ACC112 (cell line): ENCODE measurements around the gene KAT6B.

ENCODE experiments used
- H2AFZ ChIP-seq: fragments of 200-600 bp; sonication (generic); one replicate; pipeline ENCODE4 v1.6.0; 2017; ENCODE audit warnings: antibody characterized with exemption, low read length; ENCODE audit not compliant: unreplicated experiment
- H3K27ac ChIP-seq: fragments of 200-600 bp; sonication (generic); 2 replicates; pipeline ENCODE4 v1.5.1; 2014; ENCODE audit warnings: low read depth, mild to moderate bottlenecking, antibody characterized with exemption, low read length, moderate library complexity
- H3K27me3 ChIP-seq: fragments of 200-600 bp; sonication (generic); 2 replicates; pipeline ENCODE4 v1.6.1; 2014; ENCODE audit warnings: mild to moderate bottlenecking, antibody characterized with exemption, low read length, moderate library complexity, mixed read lengths; ENCODE audit not compliant: insufficient read depth
- H3K36me3 ChIP-seq: fragments of 200-600 bp; sonication (generic); 2 replicates; pipeline ENCODE4 v1.6.1; 2016; ENCODE audit warnings: mild to moderate bottlenecking, antibody characterized with exemption, low read length, moderate library complexity, mixed read lengths; ENCODE audit not compliant: insufficient read depth
- H3K4me1 ChIP-seq: fragments of 200-600 bp; sonication (generic); one replicate; pipeline ENCODE4 v1.6.1; 2016; ENCODE audit warnings: low read length, mixed read lengths; ENCODE audit not compliant: insufficient read depth, unreplicated experiment, control insufficient read depth
- H3K4me3 ChIP-seq: fragments of 200-600 bp; sonication (generic); 2 replicates; pipeline ENCODE4 v1.5.1; 2014; ENCODE audit warnings: mild to moderate bottlenecking, low read depth, low read length
- H3K79me2 ChIP-seq: fragments of 200-600 bp; sonication (generic); one replicate; pipeline ENCODE4 v1.6.0; 2016; ENCODE audit warnings: low read length; ENCODE audit not compliant: control insufficient read depth, unreplicated experiment, insufficient read depth

KAT6B gene

GRCh38 chr10:75023074-75023473 lies 196.7 kb downstream of the KAT6B start:
- Histone ChIP-seq H3K4me3 (no peak overlapping the region), H3K36me3 (0 out of 2 replicates have a peak, but pooled peaks cover 3% of the 10 kb centered on the region), H2AFZ (no peak overlapping the region), H3K79me2 (no peaks in the 10 kb centered on the region), H3K27ac (no peak overlapping the region), H3K4me1 (no peaks in the 10 kb centered on the region), H3K27me3 (no peaks in the 10 kb centered on the region)

GRCh38 chr10:75024971-75025523 lies 198.6 kb downstream of the KAT6B start:
- Histone ChIP-seq H3K27ac (no peak overlapping the region), H3K79me2 (no peaks in the 10 kb centered on the region), H3K4me3 (no peak overlapping the region), H3K27me3 (no peaks in the 10 kb centered on the region), H3K4me1 (no peaks in the 10 kb centered on the region), H2AFZ (no peak overlapping the region), H3K36me3 (0 out of 2 replicates have a peak, but pooled peaks cover 3% of the 10 kb centered on the region)

GRCh38 chr10:75028049-75028448 lies 201.6 kb downstream of the KAT6B start:
- 0 out of 2 replicates have a peak, but pooled peaks cover 3% of the 10 kb centered on the region for H3K36me3 ChIP-seq
- H3K27me3 ChIP-seq: no peaks in the 10 kb centered on the region
- H3K4me1 ChIP-seq: no peaks in the 10 kb centered on the region
- no peaks in the 10 kb centered on the region for H3K79me2 ChIP-seq
- no peak overlapping the region for H2AFZ ChIP-seq
- no peak overlapping the region for H3K4me3 ChIP-seq
- H3K27ac ChIP-seq: no peak overlapping the region

GRCh38 chr10:75028748-75029147 lies 202.3 kb downstream of the KAT6B start:
- H3K27ac ChIP-seq: no peak overlapping the region
- H3K79me2 ChIP-seq: no peaks in the 10 kb centered on the region
- H3K36me3 ChIP-seq: 0 out of 2 replicates have a peak, but pooled peaks cover 3% of the 10 kb centered on the region
- no peaks in the 10 kb centered on the region for H3K4me1 ChIP-seq
- no peak overlapping the region for H3K4me3 ChIP-seq
- H3K27me3 ChIP-seq: no peaks in the 10 kb centered on the region
- H2AFZ ChIP-seq: no peak overlapping the region

- no peaks in the 10 kb centered on the region for H3K27me3 ChIP-seq
- H2AFZ ChIP-seq: no peak overlapping the region
- no peak overlapping the region for H3K4me3 ChIP-seq
- H3K79me2 ChIP-seq: no peaks in the 10 kb centered on the region
- no peak overlapping the region for H3K27ac ChIP-seq
- H3K36me3 ChIP-seq: 0 out of 2 replicates have a peak, but pooled peaks cover 3% of the 10 kb centered on the region
- H3K4me1 ChIP-seq: no peaks in the 10 kb centered on the region
These were observed 203.0 kb downstream of the KAT6B start for GRCh38 chr10:75029420-75029819.

- Histone ChIP-seq H3K36me3 (0 out of 2 replicates have a peak, but pooled peaks cover 3% of the 10 kb centered on the region), H3K27ac (no peak overlapping the region), H2AFZ (no peak overlapping the region), H3K4me1 (no peaks in the 10 kb centered on the region), H3K79me2 (no peaks in the 10 kb centered on the region), H3K27me3 (no peaks in the 10 kb centered on the region), H3K4me3 (no peak overlapping the region)
These were observed 203.5 kb downstream of the KAT6B start for GRCh38 chr10:75029857-75030256.

GRCh38 chr10:75030371-75030770 lies 204.0 kb downstream of the KAT6B start:
- Histone ChIP-seq H2AFZ (no peak overlapping the region), H3K27ac (no peak overlapping the region), H3K79me2 (no peaks in the 10 kb centered on the region), H3K27me3 (no peaks in the 10 kb centered on the region), H3K36me3 (0 out of 2 replicates have a peak, but pooled peaks cover 3% of the 10 kb centered on the region), H3K4me3 (no peak overlapping the region), H3K4me1 (no peaks in the 10 kb centered on the region)

- Histone ChIP-seq H3K36me3 (0 out of 2 replicates have a peak, but pooled peaks cover 3% of the 10 kb centered on the region), H3K27ac (no peak overlapping the region), H3K27me3 (no peaks in the 10 kb centered on the region), H3K4me3 (no peak overlapping the region), H2AFZ (no peak overlapping the region), H3K4me1 (no peaks in the 10 kb centered on the region), H3K79me2 (no peaks in the 10 kb centered on the region)
These were observed 205.7 kb downstream of the KAT6B start for GRCh38 chr10:75032119-75032518.

- no peaks in the 10 kb centered on the region for H3K79me2 ChIP-seq
- H3K27ac ChIP-seq: no peak overlapping the region
- H3K27me3 ChIP-seq: no peaks in the 10 kb centered on the region
- H2AFZ ChIP-seq: no peak overlapping the region
- H3K4me1 ChIP-seq: no peaks in the 10 kb centered on the region
- no peak overlapping the region for H3K4me3 ChIP-seq
- 0 out of 2 replicates have a peak, but pooled peaks cover under 1% of the 10 kb centered on the region for H3K36me3 ChIP-seq
These were observed 206.4 kb downstream of the KAT6B start for GRCh38 chr10:75032813-75033212.

GRCh38 chr10:75033399-75034130 lies 207.2 kb downstream of the KAT6B start:
- no peaks in the 10 kb centered on the region for H3K79me2 ChIP-seq
- no peaks in the 10 kb centered on the region for H3K36me3 ChIP-seq
- H3K4me3 ChIP-seq: no peak overlapping the region
- H3K4me1 ChIP-seq: no peaks in the 10 kb centered on the region
- no peak overlapping the region for H2AFZ ChIP-seq
- no peak overlapping the region for H3K27ac ChIP-seq
- H3K27me3 ChIP-seq: no peaks in the 10 kb centered on the region

GRCh38 chr10:75034131-75034512 lies 207.7 kb downstream of the KAT6B start:
- H3K4me1 ChIP-seq: no peaks in the 10 kb centered on the region
- no peak overlapping the region for H2AFZ ChIP-seq
- no peaks in the 10 kb centered on the region for H3K36me3 ChIP-seq
- no peak overlapping the region for H3K4me3 ChIP-seq
- H3K27ac ChIP-seq: no peak overlapping the region
- H3K79me2 ChIP-seq: no peaks in the 10 kb centered on the region
- no peaks in the 10 kb centered on the region for H3K27me3 ChIP-seq
